Stimulated activated naive CD4-positive, alpha-beta T cell treated with Interleukin-2 at 50 U/mL for 16 hours (primary cell): ENCODE data around the gene PNMA1.
"Not testable (repeated sequence)": the region's sequence is repeated elsewhere in the genome, so short reads cannot be mapped to it uniquely, and the experiment has no call there.

Experiments
- DNase-seq: peaks from one replicate; lab custom pipeline; 2025; lab: John Stamatoyannopoulos, UW

PNMA1 gene

DNA sequence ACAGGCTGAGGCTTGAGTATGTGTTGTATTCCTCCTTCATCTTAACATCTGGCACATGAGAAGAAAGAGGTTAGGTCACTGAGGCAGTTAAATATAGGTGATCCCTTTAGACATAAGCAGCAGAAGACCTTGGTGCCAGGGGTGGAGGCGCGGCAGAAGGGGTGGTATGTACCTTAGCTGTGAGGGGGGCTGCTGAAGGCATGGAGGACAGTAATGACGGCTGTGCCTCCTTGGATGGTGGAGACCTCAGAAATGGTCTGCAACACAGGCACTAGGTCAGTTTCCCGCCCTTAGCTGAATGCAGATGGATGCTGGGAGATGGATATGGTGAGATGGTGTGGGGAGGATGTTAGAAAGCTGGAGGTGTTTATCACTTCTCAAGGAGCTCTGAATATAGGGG, 1.5 kb upstream of the PNMA1 start:
- no peak for DNase-seq

DNA sequence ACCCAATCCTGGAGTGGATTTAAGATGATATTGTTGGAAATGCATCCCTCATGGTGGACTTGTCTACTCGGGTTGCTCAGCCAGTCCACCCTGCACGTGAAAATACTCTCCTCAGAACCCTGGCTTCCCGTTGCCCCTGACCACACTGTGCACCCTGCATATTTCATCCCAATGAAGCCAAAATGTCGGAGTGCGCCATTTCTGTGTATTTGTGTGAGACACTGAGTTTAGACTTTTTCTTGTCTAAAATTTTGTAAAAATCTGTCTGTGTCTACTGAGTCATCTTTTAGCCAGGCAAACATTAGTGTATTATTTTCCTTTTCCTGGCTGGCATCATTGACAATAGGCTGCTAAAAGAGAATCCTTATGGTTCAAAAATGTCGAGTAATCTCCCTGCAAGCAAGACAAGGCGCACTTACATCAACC, 485 bp upstream of the PNMA1 start:
- DNase-seq, result no peak

DNA sequence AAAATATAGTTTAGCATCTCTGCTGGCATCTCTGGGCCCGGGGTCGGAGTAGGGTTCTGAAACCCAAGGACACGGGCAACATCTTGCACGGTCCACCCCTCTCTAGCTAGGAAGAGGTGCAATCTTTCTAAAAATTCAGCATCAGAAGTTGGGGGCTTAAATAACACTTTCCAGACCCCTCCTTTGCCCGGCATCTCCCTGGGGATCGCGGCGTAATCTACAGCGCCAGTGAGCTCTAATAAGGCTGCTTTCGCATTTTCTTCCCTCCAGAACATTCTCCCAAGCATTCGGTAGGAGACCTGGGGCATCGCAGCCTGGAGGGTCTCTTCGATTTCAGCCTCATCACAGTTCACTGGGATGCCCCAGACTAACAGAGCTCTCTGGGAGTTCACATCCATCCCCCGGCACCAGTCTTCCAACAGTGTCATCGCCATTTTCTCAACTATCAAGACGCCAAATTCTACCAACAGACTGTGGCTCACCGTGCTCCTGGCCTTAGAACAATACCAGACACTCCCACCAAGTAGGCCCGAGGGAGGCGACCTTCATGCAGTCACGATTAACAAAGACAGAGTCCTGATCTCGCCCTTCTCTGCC, 880 bp downstream of the PNMA1 start:
- DNase-seq, result no peak

DNA sequence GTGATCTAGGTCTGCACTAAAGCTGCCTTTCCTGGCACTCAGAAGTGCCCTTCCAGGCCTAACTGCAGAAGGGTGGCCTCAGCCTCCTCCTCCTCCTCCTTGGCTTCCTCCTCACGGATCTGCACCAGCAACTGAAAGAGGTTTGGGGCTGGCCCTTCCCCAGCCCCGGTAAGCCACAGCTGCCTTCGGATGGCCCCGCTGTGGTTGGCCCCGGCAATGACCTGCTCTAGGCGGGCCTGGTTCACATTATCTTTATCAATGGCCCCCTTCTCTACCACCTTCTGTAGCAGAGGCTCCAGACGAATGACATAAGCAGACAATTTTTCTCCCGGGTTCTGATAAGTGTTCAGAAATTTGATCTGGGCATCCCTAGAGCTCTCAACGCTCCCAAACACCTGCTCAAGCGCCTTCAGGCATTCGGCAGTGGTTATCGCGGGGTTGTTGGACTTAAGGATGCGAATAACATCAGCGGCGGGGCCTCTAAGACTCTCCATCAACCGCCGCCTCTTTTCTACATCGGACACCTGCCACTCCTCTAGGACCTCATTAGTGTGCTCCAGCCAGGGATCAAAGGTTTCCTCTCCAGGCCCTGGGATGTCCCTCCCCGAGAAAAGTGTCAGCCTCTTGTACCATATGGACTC, 1.5 kb downstream of the PNMA1 start:
- peak; percentile 20 for DNase-seq

DNA sequence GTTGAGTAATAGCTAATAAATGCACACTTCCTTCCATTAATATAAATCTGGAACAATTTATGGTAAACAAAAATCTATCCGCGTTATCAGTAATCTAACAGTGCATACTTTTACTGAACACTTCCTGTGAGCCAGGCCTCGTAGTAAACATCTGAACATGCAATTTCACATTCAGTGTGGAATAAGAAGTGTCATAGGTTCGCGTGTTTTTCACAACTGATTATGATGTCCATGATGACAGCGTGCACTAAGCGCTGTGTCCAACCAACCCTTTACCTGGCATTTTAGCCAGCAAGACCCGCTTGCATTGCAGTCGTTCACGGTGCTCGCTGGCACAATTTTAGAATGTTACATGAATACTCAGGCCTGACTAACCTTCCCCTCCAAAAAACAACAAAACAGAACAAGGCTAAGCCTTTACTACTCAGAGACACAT, 2.1 kb downstream of the PNMA1 start:
- no peak for DNase-seq

- no peak for DNase-seq
Observed at GRCh38 chr14:73710737-73711136, 3.4 kb downstream of the PNMA1 start.

DNA sequence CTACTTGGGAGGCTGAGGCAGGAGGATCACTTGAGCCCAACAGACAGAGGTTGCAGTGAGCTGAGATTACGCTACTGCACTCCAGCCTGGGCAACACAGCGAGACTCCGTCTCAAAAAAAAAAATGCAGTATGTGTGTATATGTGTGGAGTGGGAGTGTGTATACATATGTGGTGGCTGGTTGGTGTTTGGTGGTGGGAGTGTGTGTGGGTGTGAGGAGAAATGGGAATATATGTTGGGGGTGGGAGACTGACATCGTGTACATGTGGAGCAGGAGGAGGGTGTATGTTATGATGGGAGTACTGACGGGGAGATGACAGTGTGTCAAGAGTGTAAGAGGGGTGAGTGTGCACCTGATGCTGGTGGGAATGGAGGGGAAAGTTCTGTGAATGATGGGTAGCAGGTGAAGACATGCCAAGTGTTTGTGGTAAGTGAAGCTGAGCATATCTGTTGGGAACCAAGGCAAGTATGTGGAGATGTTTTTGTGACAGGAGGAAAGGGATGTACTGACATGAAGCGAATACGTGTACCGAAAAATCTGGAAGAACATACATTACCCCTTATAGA, 4.2 kb downstream of the PNMA1 start:
- DNase-seq, result no peak

GRCh38 chr14:73708076-73708475, 6.1 kb downstream of the PNMA1 start:
- not testable (repeated sequence) for DNase-seq

DNA sequence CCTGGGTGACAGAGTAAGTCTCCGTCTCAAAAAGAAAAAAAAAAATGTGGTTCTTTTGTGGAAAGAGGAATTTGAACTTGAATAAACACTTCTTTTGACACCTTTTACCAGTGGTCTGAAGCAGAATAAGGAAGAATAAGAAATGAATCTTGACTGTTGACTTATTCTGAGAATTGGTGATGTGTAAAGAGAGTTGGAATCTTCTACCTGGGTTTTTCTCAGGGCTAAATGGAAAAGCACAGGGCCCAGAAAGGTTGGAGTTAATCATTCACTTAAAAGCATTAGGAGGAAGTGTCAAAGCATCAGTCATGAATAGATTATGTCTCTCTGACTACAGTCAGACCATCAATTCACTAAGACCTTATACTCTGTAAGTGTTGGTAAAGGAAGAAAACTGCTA, 13.9 kb downstream of the PNMA1 start:
- no peak for DNase-seq

GRCh38 chr14:73696466-73697400, 17.5 kb downstream of the PNMA1 start:
- no peak for DNase-seq

GRCh38 chr14:73695997-73696396, 18.2 kb downstream of the PNMA1 start:
- no peak for DNase-seq

DNA sequence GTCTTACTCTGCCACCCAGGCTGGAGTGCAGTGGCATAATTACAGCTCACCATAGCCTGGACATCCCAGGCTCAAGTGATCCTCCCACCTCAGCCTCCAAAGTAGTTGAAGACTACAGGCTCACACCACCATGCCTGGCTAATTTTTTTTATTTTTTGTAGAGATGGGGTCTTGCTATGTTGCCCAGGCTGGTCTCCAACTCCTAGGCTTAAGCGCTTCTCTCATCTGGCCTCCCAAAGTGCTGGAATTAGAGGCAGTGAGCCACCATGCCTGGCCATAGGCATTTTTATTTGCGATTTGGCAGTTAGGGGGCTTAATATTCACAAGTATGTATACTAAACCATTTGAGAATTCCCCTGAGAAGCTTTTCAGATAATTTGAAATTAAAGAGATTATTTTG, 19.1 kb downstream of the PNMA1 start:
- no peak for DNase-seq

DNA sequence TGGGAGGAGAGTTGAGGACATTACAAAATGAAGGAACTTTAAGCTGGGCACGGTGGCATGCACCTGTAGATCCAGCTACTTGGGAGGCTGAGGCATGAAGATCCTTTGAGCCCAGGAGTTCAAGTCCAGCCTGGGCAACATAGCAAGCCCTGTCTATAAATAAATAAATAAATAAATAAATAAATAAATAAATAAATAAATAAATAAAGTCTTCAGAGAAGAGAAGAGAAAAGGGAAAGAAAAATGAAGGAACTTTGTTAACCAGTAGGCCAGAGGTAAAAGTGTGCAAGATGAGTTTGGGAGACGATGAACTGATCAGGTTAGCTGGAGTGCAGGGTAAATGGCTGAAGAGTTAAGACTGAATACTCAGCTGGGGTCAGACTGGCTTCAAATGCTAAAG, 20.1 kb downstream of the PNMA1 start:
- DNase-seq, result no peak

GRCh38 chr14:73686901-73687300, 27.3 kb downstream of the PNMA1 start:
- no peak for DNase-seq

- DNase-seq, result no peak
Observed at GRCh38 chr14:73685328-73685727, 28.9 kb downstream of the PNMA1 start.

- DNase-seq, result no peak
Observed at GRCh38 chr14:73684627-73685026, 29.6 kb downstream of the PNMA1 start.

- DNase-seq, result no peak
Observed at GRCh38 chr14:73680821-73681220, 33.4 kb downstream of the PNMA1 start.

GRCh38 chr14:73678698-73679097, 35.5 kb downstream of the PNMA1 start:
- no peak for DNase-seq

- DNase-seq, result no peak
Observed at GRCh38 chr14:73674986-73675385, 39.2 kb downstream of the PNMA1 start.

DNA sequence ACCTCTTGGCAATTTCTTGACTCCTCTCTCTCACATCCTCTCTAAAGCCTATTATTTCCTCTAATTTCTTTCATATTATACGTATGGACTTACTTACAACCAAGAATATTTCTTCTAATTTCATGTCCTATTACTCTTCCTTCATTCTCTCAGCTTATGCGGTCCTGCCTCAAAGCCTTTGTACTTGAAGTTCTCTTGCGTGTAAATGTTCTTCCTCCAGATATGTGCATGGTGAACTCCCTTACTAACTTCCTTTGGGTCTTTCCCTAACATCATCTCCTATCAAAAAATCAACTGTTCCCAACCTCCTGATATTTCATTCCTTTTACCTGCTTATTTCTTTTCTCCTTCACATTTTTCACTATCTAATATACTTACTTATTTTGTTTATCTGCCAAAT, 46.3 kb downstream of the PNMA1 start:
- no peak for DNase-seq

GRCh38 chr14:73666583-73666982, 47.6 kb downstream of the PNMA1 start:
- DNase-seq, result no peak

DNA sequence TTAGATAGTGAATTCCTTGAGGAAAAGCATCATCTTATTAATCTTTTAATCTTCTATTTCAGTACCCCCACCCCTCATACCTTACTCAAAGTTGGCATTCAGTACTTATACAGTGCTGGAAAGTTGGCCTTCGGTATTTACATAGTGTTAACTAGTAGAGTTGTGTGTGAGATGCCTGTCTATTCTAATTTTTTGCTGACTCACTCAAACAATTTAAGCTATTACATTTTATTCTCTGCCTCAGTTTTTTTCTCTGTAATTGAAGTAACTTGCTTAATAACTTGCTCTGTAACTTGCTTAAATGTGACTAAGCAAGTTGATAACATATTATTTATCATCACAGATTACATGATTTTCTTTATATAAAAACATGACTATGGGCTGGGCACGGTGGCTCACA, 49.1 kb downstream of the PNMA1 start:
- no peak for DNase-seq
